ENCODE measurements around the gene CLCN4. TPM values are rescaled to one million over a fixed set of nuclear protein-coding genes. Genes with fewer than 3 reads are reported as not detected.

The CLCN4 gene
- total RNA-seq, 4 donors from 2014 or later, result 1.2 to 3.9 (median 2.3) TPM

- ATAC-seq (ENCODE audit: low FRiP score) (no peak), DNase-seq (ENCODE audit: low spot score) (no peak)
- no peak for TF ChIP-seq CTCF (IDR thresholded peaks at IDR 0.05)
Observed at GRCh38 chrX:10111364-10112148, 45.2 kb upstream of the CLCN4 start.

DNA sequence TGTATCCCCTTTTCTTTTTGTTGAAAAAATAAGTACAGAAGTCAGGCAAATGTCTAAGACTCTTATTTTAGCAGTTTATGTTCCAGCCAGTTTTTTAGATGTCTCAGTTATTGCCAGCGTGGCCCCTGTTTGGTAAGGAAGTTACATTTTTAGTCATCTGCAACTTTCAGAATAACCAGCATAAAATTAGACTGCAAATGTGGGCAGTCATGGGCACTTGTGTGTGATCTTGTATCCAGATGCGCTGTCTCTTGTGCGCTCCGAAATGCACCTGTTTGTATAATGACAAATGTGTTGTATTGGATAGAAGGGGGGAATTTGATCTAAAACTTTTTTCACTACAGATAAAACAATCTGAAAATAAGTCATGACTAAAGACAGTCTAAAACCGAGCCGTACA, 44.3 kb upstream of the CLCN4 start:
- no peak for TF ChIP-seq CTCF (IDR thresholded peaks at IDR 0.05)
- ATAC-seq (ENCODE audit: low FRiP score) (no peak), DNase-seq (ENCODE audit: low spot score) (no peak)

- ATAC-seq (ENCODE audit: low FRiP score), result no peak
- TF ChIP-seq CTCF (IDR thresholded peaks at IDR 0.05), result no peak
- no peak for DNase-seq (ENCODE audit: low spot score)
Observed at GRCh38 chrX:10115082-10115481, 41.7 kb upstream of the CLCN4 start.

GRCh38 chrX:10117301-10117700, 39.5 kb upstream of the CLCN4 start:
- no peak for TF ChIP-seq CTCF (IDR thresholded peaks at IDR 0.05)
- ATAC-seq (ENCODE audit: low FRiP score) (no peak), DNase-seq (ENCODE audit: low spot score) (no peak)

DNA sequence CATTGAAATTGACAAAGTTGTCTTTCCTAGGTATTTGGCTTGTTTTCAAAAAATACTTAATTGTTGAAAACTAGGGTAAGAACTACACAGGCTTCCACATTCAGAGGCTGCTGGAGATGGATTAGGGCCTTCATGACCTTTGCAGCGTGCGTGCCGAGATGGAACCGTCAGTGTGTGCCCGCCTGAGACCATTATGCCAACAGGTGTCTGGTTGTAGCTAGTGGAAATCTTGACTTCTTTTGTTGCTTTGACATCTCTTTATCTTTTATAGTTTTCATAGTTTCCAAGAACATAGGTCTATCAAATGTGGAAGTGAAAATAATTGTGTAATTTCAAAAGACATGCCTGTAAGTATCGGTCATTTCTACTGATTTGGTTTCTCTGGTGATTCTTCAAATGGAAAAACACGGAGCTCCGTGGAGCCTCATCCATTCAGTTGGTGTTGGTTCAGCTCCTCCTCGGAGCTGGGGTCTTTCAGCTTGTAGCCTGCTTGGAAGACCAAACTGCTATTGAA, 38.9 kb upstream of the CLCN4 start:
- no peak for TF ChIP-seq CTCF (IDR thresholded peaks at IDR 0.05)
- no peak for ATAC-seq (ENCODE audit: low FRiP score)
- no peak for DNase-seq (ENCODE audit: low spot score)

DNA sequence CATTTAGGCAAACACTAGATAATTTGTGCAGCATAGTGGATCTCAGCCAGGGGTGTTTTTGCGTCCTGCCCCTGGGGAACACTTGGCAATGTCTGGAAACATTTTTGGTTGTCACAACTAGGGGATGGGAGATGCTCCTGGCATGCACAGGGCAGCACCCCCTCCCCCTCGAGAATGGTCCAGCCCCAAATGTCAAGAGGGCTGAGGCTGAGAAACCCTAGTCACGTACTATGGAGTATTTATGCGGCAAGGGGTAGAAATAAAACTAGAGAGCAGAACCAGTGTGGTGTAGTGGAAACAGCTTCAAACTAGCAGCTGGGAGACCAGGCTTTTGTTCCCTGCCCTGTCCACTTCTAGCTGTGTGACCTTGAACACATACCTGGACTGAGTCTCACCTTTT, 38.2 kb upstream of the CLCN4 start:
- no peak for DNase-seq (ENCODE audit: low spot score)
- no peak for ATAC-seq (ENCODE audit: low FRiP score)
- TF ChIP-seq CTCF (IDR thresholded peaks at IDR 0.05), result no peak

DNA sequence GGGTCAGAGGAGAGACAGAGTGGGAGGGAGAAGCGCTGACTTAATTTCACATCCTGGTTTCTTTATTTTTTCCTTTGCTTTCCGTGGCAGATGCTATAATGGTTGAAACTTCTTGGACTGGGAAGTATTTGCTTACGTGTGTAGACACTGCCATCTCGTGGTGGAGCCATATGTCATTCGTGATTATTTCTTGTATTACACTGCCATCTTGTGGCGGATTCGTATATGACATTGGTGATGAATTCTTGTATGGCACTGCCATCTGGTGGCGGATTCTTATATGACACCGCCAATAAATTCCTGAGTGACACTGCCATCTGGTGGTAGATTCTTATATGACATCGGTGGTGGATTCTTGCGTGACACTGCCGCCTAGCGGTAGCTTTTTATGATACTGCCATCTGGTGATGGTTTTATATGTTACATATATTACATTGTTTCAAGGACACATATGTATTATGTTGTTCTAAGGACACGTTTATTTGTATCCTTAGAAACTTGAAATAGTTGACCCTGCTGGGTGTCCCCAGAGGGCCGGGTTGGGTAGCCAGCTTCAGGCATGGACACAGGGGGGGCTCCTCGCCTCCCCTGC, 37.3 kb upstream of the CLCN4 start:
- ATAC-seq (ENCODE audit: low FRiP score), result peak; percentile 89
- peak in 2 of 3 donors; percentile 100 for TF ChIP-seq CTCF (IDR thresholded peaks at IDR 0.05)
- DNase-seq (ENCODE audit: low spot score), result peak; percentile 85

Data from omental fat pad (tissue), 4 donors.